Activated CD4-positive, alpha-beta T cell treated with anti-CD3 and anti-CD28 coated beads, Interleukin-2, Interleukin-4, amounts not matched to agents 100 ng/mL and 50 ng/mL, durations not matched to agents 16 hours and 8 hours (primary cell): ENCODE measurements around the gene NAGS.
A peak's percentile ranks its signal among the peaks of the same experiment; 100 is the strongest.
"Not testable (repeated sequence)": the region's sequence is repeated elsewhere in the genome, so short reads cannot be mapped to it uniquely, and the experiment has no call there.

Experiments
- DNase-seq: peaks from one replicate; pipeline ENCODE4 v3.0.0-alpha.2; 2020; ENCODE audit warnings: low spot score

NAGS gene

GRCh38 chr17:43983515-43984411, 20.7 kb upstream of the NAGS start:
- DNase-seq = no peak

- no peak for DNase-seq
Measured at GRCh38 chr17:43984521-43984920, 19.9 kb upstream of the NAGS start.

- no peak for DNase-seq
Measured at GRCh38 chr17:43986225-43986981, 18.0 kb upstream of the NAGS start.

- no peak for DNase-seq
Measured at GRCh38 chr17:43987131-43988021, 17.0 kb upstream of the NAGS start.

GRCh38 chr17:43988301-43988700, 16.1 kb upstream of the NAGS start:
- DNase-seq = no peak

- DNase-seq = no peak
Measured at GRCh38 chr17:43992641-43993040, 11.8 kb upstream of the NAGS start.

GRCh38 chr17:43994272-43995149, 9.9 kb upstream of the NAGS start:
- peak; percentile 68 for DNase-seq

- DNase-seq = no peak
Measured at GRCh38 chr17:43995150-43995471, 9.3 kb upstream of the NAGS start.

GRCh38 chr17:43997180-43997579, 7.2 kb upstream of the NAGS start:
- DNase-seq = not testable (repeated sequence)

GRCh38 chr17:43998552-43998951, 5.9 kb upstream of the NAGS start:
- no peak for DNase-seq

GRCh38 chr17:43999024-43999423, 5.4 kb upstream of the NAGS start:
- no peak for DNase-seq

GRCh38 chr17:44000141-44000860, 4.1 kb upstream of the NAGS start:
- no peak for DNase-seq

- no peak for DNase-seq
Measured at GRCh38 chr17:44000871-44001460, 3.5 kb upstream of the NAGS start.

GRCh38 chr17:44001461-44001920, 2.9 kb upstream of the NAGS start:
- no peak for DNase-seq

- DNase-seq = no peak
Measured at GRCh38 chr17:44002141-44002848, 2.1 kb upstream of the NAGS start.

- no peak for DNase-seq
Measured at GRCh38 chr17:44004761-44005526, 522 bp downstream of the NAGS start.

GRCh38 chr17:44005527-44006271, 1.3 kb downstream of the NAGS start:
- no peak for DNase-seq

- no peak for DNase-seq
Measured at GRCh38 chr17:44006272-44006597, 1.8 kb downstream of the NAGS start.
